22Rv1 (cell line): ENCODE measurements around the gene CNTNAP2.

Experiments used
- ZFX ChIP-seq: fragments of 450-650 bp; IDR thresholded peaks from 2 replicates; pipeline ENCODE4 v1.6.1; 2017; ENCODE audit warnings: antibody characterized with exemption, borderline replicate concordance
- TF ChIP-seq, protein P1 (sequence below): fragments of 450-650 bp; IDR thresholded peaks from 2 replicates; pipeline ENCODE4 v1.5.1; 2017; ENCODE audit warnings: mild to moderate bottlenecking

DNA sequence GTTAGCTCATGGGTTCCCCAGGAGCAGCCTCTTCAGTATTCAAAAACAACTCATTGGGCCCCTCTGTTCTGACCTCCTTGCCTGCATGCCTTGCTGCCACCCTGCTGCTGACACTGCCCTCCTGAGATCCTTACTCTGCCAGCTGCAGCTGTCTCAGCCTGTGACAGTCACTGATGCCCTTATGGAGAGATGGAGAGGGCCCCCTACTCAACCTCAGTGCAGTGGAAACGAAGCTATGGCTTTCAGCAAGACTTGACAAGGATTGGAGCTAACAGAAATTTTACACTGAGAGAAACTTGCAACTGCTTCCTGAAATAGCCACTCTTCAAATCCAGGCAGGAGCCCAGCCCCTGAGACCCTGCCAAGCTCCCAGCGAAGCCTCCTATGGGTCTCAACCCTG lies 1795.7 kb downstream of the CNTNAP2 start:
- TF ChIP-seq, protein P1, sequence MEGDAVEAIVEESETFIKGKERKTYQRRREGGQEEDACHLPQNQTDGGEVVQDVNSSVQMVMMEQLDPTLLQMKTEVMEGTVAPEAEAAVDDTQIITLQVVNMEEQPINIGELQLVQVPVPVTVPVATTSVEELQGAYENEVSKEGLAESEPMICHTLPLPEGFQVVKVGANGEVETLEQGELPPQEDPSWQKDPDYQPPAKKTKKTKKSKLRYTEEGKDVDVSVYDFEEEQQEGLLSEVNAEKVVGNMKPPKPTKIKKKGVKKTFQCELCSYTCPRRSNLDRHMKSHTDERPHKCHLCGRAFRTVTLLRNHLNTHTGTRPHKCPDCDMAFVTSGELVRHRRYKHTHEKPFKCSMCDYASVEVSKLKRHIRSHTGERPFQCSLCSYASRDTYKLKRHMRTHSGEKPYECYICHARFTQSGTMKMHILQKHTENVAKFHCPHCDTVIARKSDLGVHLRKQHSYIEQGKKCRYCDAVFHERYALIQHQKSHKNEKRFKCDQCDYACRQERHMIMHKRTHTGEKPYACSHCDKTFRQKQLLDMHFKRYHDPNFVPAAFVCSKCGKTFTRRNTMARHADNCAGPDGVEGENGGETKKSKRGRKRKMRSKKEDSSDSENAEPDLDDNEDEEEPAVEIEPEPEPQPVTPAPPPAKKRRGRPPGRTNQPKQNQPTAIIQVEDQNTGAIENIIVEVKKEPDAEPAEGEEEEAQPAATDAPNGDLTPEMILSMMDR: no peak
- TF ChIP-seq ZFX: no peak
